Measurements from ENCODE around the gene SEC31A. TPM values are rescaled to one million over a fixed set of nuclear protein-coding genes. Genes with fewer than 3 reads are reported as not detected.

Gene SEC31A
- total RNA-seq, 2 donors from 2014 or later: 191 to 196 TPM

DNA sequence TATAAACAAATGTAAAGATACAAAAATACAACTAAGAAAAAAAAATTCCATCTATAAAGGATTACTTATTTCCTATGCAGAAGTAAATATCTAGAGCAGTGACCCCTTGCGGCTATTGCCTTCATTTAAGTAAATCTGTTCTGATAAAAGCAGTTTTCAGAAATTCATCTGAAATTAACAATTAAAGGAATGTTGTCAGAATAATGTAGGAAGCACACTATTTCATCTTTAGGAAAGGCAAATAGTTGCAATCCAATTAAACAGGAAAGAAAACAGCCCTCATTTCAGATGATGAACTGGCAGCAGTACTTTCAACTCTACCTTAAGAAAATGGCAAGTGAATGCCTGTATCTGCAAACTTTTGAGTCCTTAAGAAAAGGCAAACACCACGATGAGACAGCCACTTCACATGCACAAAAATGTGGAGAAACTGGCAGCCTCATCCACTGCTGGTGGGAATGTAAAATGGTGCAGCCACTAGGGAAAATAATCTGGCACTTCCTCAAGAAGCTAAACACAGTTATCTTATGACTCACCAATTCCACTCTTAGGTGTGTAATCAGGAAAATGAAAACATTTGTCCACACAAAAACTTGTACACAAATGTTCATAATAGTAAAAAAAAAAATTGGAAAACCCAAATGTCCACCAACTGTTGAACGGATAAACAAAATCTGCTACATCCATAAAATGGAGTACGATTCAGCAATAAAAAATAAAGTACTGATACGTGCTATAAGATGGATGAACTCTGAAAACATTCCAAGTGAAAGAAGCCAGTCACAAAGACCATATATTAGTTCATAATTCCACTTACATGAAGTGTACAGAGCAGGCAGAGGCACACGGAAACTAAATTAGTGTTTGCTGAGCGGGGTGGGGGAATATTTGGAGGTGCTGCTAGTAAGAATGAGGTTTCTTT, 7.6 kb upstream of the SEC31A start:
- H3K4me3 ChIP-seq: peak overlapping the region; percentile 42 to 49
- intact Hi-C loops (cut with DNase I): loop anchor here (10.0 kb wide), 1 partner anchor 356 kb away; no protein-coding TSS in a partner anchor
- WGBS: 37% methylated on average over 7 of the region's 7 CpGs
- peak; percentile 39 for TF ChIP-seq POLR2AphosphoS5 (IDR thresholded peaks at IDR 0.05)
- TF ChIP-seq, protein P1, sequence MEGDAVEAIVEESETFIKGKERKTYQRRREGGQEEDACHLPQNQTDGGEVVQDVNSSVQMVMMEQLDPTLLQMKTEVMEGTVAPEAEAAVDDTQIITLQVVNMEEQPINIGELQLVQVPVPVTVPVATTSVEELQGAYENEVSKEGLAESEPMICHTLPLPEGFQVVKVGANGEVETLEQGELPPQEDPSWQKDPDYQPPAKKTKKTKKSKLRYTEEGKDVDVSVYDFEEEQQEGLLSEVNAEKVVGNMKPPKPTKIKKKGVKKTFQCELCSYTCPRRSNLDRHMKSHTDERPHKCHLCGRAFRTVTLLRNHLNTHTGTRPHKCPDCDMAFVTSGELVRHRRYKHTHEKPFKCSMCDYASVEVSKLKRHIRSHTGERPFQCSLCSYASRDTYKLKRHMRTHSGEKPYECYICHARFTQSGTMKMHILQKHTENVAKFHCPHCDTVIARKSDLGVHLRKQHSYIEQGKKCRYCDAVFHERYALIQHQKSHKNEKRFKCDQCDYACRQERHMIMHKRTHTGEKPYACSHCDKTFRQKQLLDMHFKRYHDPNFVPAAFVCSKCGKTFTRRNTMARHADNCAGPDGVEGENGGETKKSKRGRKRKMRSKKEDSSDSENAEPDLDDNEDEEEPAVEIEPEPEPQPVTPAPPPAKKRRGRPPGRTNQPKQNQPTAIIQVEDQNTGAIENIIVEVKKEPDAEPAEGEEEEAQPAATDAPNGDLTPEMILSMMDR (IDR thresholded peaks at IDR 0.05): peak; percentile 4 to 52 (median 18)
- no peak for TF ChIP-seq POLR2A (IDR thresholded peaks at IDR 0.05)
- peak overlapping the region; percentile 96 to 99 for H3K27ac ChIP-seq
- H3K36me3 ChIP-seq: no peaks in the 10 kb centered on the region
- DNase-seq (ENCODE audit: low spot score): no peak
- H3K9me3 ChIP-seq: no peaks in the 10 kb centered on the region
- H3K4me1 ChIP-seq (replicated peaks): no peaks in the 10 kb centered on the region
- H3K27me3 ChIP-seq (replicated peaks; ENCODE audit: insufficient read depth): no peaks in the 10 kb centered on the region

DNA sequence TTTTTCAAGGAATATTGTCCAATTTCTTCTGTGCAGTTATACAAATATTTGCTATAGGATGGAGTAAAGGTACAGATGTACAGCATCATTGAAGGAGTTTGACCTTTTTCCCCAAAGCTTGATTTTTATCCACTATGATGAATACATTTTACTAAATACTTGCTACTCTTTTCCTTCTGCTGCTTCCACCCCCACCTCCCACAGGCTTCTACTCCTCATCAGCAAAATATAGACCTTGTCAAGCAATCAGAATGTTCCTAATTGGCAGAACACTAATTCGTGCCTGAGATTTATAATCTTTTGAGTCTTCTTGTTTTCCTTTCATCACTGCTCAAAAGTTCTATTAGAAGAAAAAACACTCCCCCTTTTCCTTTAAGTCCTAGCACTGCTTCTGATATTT, 5.8 kb upstream of the SEC31A start:
- no peak for DNase-seq (ENCODE audit: low spot score)
- intact Hi-C loops (cut with DNase I): loop anchor here (10.0 kb wide), 1 partner anchor 358 kb away; no protein-coding TSS in a partner anchor
- TF ChIP-seq POLR2A (IDR thresholded peaks at IDR 0.05) (no peak), POLR2AphosphoS5 (IDR thresholded peaks at IDR 0.05) (no peak)
- TF ChIP-seq, protein P1 (IDR thresholded peaks at IDR 0.05): no peak
- no peak overlapping the region for H3K4me3 ChIP-seq
- 84% methylated on average over 1 of the region's 1 CpG for WGBS
- no peaks in the 10 kb centered on the region for H3K9me3 ChIP-seq
- no peaks in the 10 kb centered on the region for H3K4me1 ChIP-seq (replicated peaks)
- H3K27me3 ChIP-seq (replicated peaks; ENCODE audit: insufficient read depth): no peaks in the 10 kb centered on the region
- no peaks in the 10 kb centered on the region for H3K36me3 ChIP-seq
- no peak overlapping the region for H3K27ac ChIP-seq

GRCh38 chr4:82893942-82894341, 3.0 kb upstream of the SEC31A start:
- Histone ChIP-seq H3K36me3 (no peaks in the 10 kb centered on the region), H3K9me3 (no peaks in the 10 kb centered on the region), H3K27ac (no peak overlapping the region), H3K4me3 (no peak overlapping the region), H3K4me1 (replicated peaks) (no peaks in the 10 kb centered on the region), H3K27me3 (replicated peaks; ENCODE audit: insufficient read depth) (no peaks in the 10 kb centered on the region)
- DNase-seq (ENCODE audit: low spot score): no peak
- TF ChIP-seq, protein P1 (IDR thresholded peaks at IDR 0.05): no peak
- TF ChIP-seq POLR2A (IDR thresholded peaks at IDR 0.05) (no peak), POLR2AphosphoS5 (IDR thresholded peaks at IDR 0.05) (no peak)
- intact Hi-C loops (cut with DNase I): loop anchor here (5.0 to 10.0 kb wide), 2 partner anchors 361 to 522 kb away; partner anchors contain the start of gene HNRNPD
- 82% methylated on average over 3 of the region's 3 CpGs for WGBS

DNA sequence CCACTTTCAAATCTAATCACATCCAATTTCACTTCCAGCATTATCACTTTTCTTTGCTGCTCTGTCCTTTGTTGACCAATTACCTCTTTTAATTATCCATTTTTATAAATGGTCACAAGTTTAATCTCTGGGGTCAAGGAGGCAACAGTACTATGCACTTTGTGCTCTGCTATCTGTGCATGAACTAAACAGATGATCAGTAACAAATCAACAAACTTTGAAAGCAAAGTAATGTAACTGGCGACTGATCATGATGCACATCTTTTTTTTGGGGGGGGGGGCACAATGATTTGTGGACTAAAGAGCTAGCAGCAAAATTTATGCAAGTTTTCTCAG, 1.5 kb upstream of the SEC31A start:
- intact Hi-C loops (cut with DNase I): loop anchor here (5.0 to 10.0 kb wide), 2 partner anchors 362 to 520 kb away; partner anchors contain the start of gene HNRNPD
- no peak for TF ChIP-seq POLR2AphosphoS5 (IDR thresholded peaks at IDR 0.05)
- TF ChIP-seq, protein P1 (IDR thresholded peaks at IDR 0.05): no peak
- no peak for TF ChIP-seq POLR2A (IDR thresholded peaks at IDR 0.05)
- Histone ChIP-seq H3K9me3 (no peaks in the 10 kb centered on the region), H3K27ac (no peak overlapping the region), H3K36me3 (no peaks in the 10 kb centered on the region), H3K27me3 (replicated peaks; ENCODE audit: insufficient read depth) (no peaks in the 10 kb centered on the region), H3K4me1 (replicated peaks) (no peaks in the 10 kb centered on the region), H3K4me3 (no peak overlapping the region)
- WGBS: 81% methylated on average over 1 of the region's 1 CpG
- no peak for DNase-seq (ENCODE audit: low spot score)

Measured in prostate gland (tissue), 2 donors.